Heart right ventricle (tissue), 16 donors: ENCODE measurements around the gene KCTD13. TPM values are rescaled to one million over a fixed set of nuclear protein-coding genes. Genes with fewer than 3 reads are reported as not detected.
"Not testable (repeated sequence)": the region's sequence is repeated elsewhere in the genome, so short reads cannot be mapped to it uniquely, and the experiment has no call there.

Source experiments
- ATAC-seq, 8 donors: fragments of 200-7000 bp; cut with Tn5 transposase; one replicate each; pipeline ENCODE4 v1.9.1; 2020; ENCODE audit warnings: mild to moderate bottlenecking in 8 of 8, moderate library complexity in 8 of 8, moderate number of reproducible peaks in 1 of 8
- DNase-seq, 2 donors: peaks; one replicate each; pipeline ENCODE4 v3.0.0-alpha.2; 2020
- H3K27ac ChIP-seq, 10 donors: fragments of 200-600 bp; sonication (generic) in 2 of 10; one replicate each; pipeline versions ENCODE4 v1.5.0 to v1.8.0; 2020 to 2022; ENCODE audit warnings: mild to moderate bottlenecking in 3 of 10
- H3K27me3 ChIP-seq, 7 donors: fragments of 200-600 bp; one replicate each; pipeline ENCODE4 v1.8.0; 2021 to 2022; ENCODE audit warnings: mild to moderate bottlenecking in 2 of 7
- H3K36me3 ChIP-seq, 9 donors: fragments of 200-600 bp; sonication (generic) in 1 of 9; one replicate each; pipeline versions ENCODE4 v1.5.0 to v1.8.0; 2020 to 2022; ENCODE audit warnings: mild to moderate bottlenecking in 2 of 9
- H3K4me1 ChIP-seq, 9 donors: fragments of 200-600 bp; sonication (generic) in 1 of 9; one replicate each; pipeline versions ENCODE4 v1.5.0 to v1.8.0; 2020 to 2022; ENCODE audit warnings: mild to moderate bottlenecking in 4 of 9
- H3K4me3 ChIP-seq, 10 donors: fragments of 200-600 bp; sonication (generic) in 2 of 10; one replicate each; pipeline versions ENCODE4 v1.5.0 to v1.8.0; 2020 to 2022; ENCODE audit warnings: mild to moderate bottlenecking in 7 of 10, moderate library complexity in 2 of 10
- H3K9me3 ChIP-seq, 11 donors: fragments of 200-600 bp in 10 of 11; sonication (generic) in 2 of 11; one replicate each; pipeline versions ENCODE4 v1.5.0 to v1.8.0; 2013 to 2022; ENCODE audit warnings: mild to moderate bottlenecking in 2 of 11, control low read depth in 1 of 11, moderate library complexity in 1 of 11
- CTCF ChIP-seq, 9 donors: fragments of 200-600 bp; sonication (generic) in 2 of 9; IDR thresholded peaks; one replicate each; pipeline versions ENCODE4 v1.5.0 to v1.8.0; 2021 to 2022; ENCODE audit warnings: antibody characterized with exemption in 9 of 9, mild to moderate bottlenecking in 5 of 9, moderate library complexity in 1 of 9
- WGBS, 2 donors: extraction: QIAGEN DNeasy Blood & Tissue Kit; methylation state at CpG; one replicate each; pipeline ENCODE4 v1.1.7; 2013; ENCODE audit warnings: inconsistent platforms in 1 of 2; 5-methylcytosine and 5-hydroxymethylcytosine counted together
- intact Hi-C, 10 donors: fragments of 100-400 bp; cut with DNase I; formaldehyde crosslinking; loops; one replicate each; pipeline versions ENCODE4 v1.11.1 to v1.14.2; 2022
- polyA plus RNA-seq, 2 donors: library from polyadenylated mRNA; stranded (reverse); fragments of 200-250 nt; gene quantifications; one replicate each; pipeline ENCODE4 v1.2.3, GENCODE V29; 2013
- total RNA-seq, 10 donors: library from RNA; stranded (reverse); fragmentation: NEBNext Ultra II Directional in 3 of 10; extraction: Animal tissue kit (Norgen Biotek cat#: 25700) in 3 of 10; gene quantifications; one replicate each; pipeline versions ENCODE4 v1.2.1 to v1.2.4, GENCODE V29; 2021 to 2023
- donor health status: Arrhythmogenic right ventricular cardiomyopathy.
- donor health status: ischemic (EF 13 %, LVEDD 7.1; RV severe dilation, severe dysfunction).
- donor health status: healthy with polysubstance abuse.
- donor health status: DM: no; HTN: yes; CAD: no.
- donor health status: DM: no; HTN: no; CAD: no.
- donor health status: ischemic (EF 25% LVEDD 6.9; RV normal size, moderate dysfunction).
- donor health status: ischemic (EF 25% LVEDD 5.7; RV mildly dilated, moderate dysfunction).
- donor health status: healthy.
- donor health status: DM: yes; HTN: yes; CAD: no.
- donor health status: Ischemic cardiomyopathy.
- donor health status: ischemic (EF 35%, LVEDD 5.7; RV mildly dilated, moderate dysfunction).
- donor health status: nonischemic (EF 11% LVEDD 7.7; RV severe dilation, severe dysfunction).
- donor health status: DM: yes; HTN: yes; CAD: no.
- donor health status: PGD.
- donor health status: ischemic (EF 29% LVEDD 5.4; RV normal size, mild dysfunction).
- donor health status: nonischemic (EF 23%, LVEDD 6.1; RV moderate dilation, normal function).

Gene KCTD13
- total and polyA plus RNA-seq, 12 donors = 5.2 to 18.0 (median 7.3) TPM

- H3K9me3 ChIP-seq = peaks cover 0 to 7% (median 0%) of the 10 kb centered on the region in 11 donors
- H3K27ac ChIP-seq = peak overlapping the region in 1 of 10 donors; percentile 38
- intact Hi-C loops = no loop called here
- no peak overlapping the region for H3K4me3 ChIP-seq
- peaks cover 0 to 13% (median 0%) of the 10 kb centered on the region in 9 donors for H3K4me1 ChIP-seq
- no peak for DNase-seq
- 62 to 64% methylated on average over 11 of the region's 11 CpGs for WGBS, 2 donors
- peaks cover 0 to 6% (median 0%) of the 10 kb centered on the region in 7 donors for H3K27me3 ChIP-seq
- ATAC-seq = peak in 5 of 8 donors; percentile 46 to 85 (median 62)
- H3K36me3 ChIP-seq = no peaks in the 10 kb centered on the region
- peak in 1 of 9 donors; percentile 16 for TF ChIP-seq CTCF (IDR thresholded peaks at IDR 0.05)
Observed at GRCh38 chr16:29943846-29944799, 18.1 kb upstream of the KCTD13 start.

- peaks cover 0 to 7% (median 0%) of the 10 kb centered on the region in 11 donors for H3K9me3 ChIP-seq
- peaks cover 0 to 13% (median 0%) of the 10 kb centered on the region in 9 donors for H3K4me1 ChIP-seq
- intact Hi-C loops = no loop called here
- H3K4me3 ChIP-seq = no peak overlapping the region
- DNase-seq (no peak), ATAC-seq (no peak)
- TF ChIP-seq CTCF (IDR thresholded peaks at IDR 0.05) = no peak
- H3K27ac ChIP-seq = no peak overlapping the region
- H3K36me3 ChIP-seq = no peaks in the 10 kb centered on the region
- WGBS, 2 donors = 41 to 53% methylated on average over 4 of the region's 4 CpGs
- peaks cover 0 to 6% (median 0%) of the 10 kb centered on the region in 7 donors for H3K27me3 ChIP-seq
Observed at GRCh38 chr16:29940656-29941055, 14.6 kb upstream of the KCTD13 start.

GRCh38 chr16:29931750-29932149, 5.7 kb upstream of the KCTD13 start:
- intact Hi-C loops = loop anchor here in 1 of 10 donors (10.0 kb wide), 1 partner anchor 83 kb away; the partner anchor contains the start of gene DOC2A
- WGBS, 2 donors = 88 to 95% methylated on average over 2 of the region's 2 CpGs

GRCh38 chr16:29927070-29927905, 1.3 kb upstream of the KCTD13 start:
- no peak for TF ChIP-seq CTCF (IDR thresholded peaks at IDR 0.05)
- DNase-seq (no peak), ATAC-seq (no peak)
- Histone ChIP-seq H3K9me3 (no peaks in the 10 kb centered on the region), H3K27ac (peak overlapping the region in 9 of 10 donors; percentile 76 to 92 (median 88)), H3K4me1 (peaks cover 2 to 31% (median 23%) of the 10 kb centered on the region in 9 donors), H3K27me3 (no peaks in the 10 kb centered on the region), H3K36me3 (peaks cover 0 to 14% (median 4%) of the 10 kb centered on the region in 9 donors), H3K4me3 (peak overlapping the region in 9 of 10 donors; percentile 83 to 100 (median 95))
- 70 to 71% methylated on average over 12 of the region's 12 CpGs for WGBS, 2 donors
- intact Hi-C loops = loop anchor here in 7 of 10 donors (5.0 to 10.0 kb wide), 6 partner anchors 35 to 80 kb away; partner anchors contain the start of genes TAOK2 (in 2 of the 7), TMEM219 (in 2 of the 7), HIRIP3 (in 1 of the 7) and INO80E (in 1 of the 7)

More at GRCh38 chr16:29931750-29932149, 5.7 kb upstream of the KCTD13 start:
- not testable (repeated sequence) for H3K9me3 ChIP-seq, H3K4me1 ChIP-seq, H3K27ac ChIP-seq, DNase-seq, H3K27me3 ChIP-seq, ATAC-seq, H3K36me3 ChIP-seq, H3K4me3 ChIP-seq
